HG03066 (cell line): ENCODE data around the gene USF2.
"Not testable (repeated sequence)": the region's sequence is repeated elsewhere in the genome, so short reads cannot be mapped to it uniquely, and the experiment has no call there.

ENCODE experiments used
- ATAC-seq: cut with Tn5 transposase; IDR thresholded peaks from one replicate; pipeline ENCODE4 v1.9.1; 2021; ENCODE audit warnings: low read depth; ENCODE audit not compliant: unreplicated experiment

Gene USF2, protein sequence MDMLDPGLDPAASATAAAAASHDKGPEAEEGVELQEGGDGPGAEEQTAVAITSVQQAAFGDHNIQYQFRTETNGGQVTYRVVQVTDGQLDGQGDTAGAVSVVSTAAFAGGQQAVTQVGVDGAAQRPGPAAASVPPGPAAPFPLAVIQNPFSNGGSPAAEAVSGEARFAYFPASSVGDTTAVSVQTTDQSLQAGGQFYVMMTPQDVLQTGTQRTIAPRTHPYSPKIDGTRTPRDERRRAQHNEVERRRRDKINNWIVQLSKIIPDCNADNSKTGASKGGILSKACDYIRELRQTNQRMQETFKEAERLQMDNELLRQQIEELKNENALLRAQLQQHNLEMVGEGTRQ

DNA sequence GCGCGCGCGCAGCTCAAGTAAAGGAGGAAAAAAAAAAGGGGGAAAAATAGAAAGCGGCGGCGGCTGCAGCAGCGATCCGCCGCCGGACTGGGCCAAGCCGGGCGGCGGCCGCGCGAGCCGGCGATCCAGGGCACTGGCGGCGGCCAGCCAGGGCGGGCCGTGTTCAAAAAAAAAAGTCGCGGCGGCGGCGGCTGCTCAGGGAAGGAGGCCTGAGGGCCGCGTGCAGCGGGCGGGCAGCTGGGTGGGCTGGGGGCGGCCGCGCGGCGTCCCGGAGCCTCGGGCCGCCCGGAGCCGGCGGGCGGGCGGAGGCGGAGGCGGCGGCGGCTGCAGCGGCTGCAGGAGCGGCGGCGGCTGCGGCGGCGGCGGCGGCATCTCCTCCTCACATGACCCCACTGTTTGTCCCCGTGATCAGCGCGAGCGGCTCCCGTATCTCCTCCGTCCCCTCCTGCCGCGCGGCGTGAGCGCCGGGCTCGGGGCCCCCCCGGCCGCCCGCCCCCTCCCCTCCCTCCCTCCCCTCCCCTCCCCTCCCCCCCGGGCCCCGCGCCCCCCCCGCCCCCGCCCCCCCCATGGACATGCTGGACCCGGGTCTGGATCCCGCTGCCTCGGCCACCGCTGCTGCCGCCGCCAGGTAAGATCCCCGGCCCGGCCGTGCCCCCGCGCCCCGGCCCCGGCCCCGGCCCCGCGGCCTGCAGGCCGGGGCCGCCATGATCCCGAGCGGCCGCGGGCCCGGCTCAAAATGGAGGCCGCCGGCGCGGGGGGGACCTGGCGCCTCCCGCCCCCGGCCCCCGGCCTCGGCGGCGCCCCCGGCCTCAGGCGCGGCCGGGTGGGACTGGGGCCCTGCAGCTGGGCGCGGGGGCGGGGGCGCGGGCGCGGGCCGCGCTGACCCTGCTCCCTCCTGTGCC, at the start of gene USF2:
TSS of gene USF2 (plus strand) at position 427 of the 902 bp plus-strand sequence. CDS start at position 567, 140 bp downstream.
- ATAC-seq: no peak

DNA sequence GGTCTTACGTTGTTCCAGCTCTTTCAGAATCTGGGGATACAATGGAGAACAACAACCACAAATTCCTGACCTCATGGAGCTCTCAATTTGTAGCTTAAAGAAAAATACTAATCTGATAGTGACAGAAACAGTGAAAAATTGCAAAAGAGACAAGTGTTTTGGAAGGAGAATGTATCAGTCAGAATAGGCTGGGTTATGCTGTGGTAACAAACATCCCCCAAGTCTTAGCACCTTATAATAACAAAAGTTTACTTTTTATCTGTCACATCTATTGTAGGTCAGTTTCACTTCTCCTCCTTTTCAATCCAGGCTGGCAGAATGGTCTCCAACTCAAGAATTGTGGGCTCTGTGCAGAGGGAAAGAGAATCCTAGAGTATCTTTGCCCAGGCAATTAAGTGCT, 49.8 kb upstream of the USF2 start:
- no peak for ATAC-seq

DNA sequence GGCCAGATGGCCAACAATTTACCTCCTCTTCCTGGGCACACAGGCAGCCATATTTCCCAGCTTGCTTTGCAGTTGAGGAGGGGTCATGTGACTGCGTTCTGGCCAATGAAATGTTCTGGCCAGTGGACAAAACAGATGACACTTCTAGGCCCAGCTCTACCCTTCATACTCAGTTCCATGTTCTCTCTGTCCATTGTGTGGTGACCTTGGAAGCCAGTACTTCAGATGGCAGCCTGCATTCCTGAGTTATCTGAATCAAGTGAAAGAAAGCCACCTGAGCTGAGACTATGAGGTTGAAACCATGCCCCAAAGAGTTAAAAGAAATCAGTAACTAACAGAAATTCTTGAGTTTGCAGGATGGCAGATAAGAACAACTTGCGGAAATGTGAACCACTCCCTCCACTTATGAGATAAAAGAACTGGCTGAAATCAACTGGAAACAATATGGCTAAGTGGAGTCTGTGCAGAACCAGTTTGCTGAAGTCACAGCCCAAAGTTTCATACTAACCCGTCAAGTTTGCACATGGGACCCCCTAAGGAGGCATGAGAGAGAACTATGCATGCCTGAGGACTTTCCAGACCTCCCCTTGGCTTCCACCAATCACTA, 48.3 kb upstream of the USF2 start:
- ATAC-seq: no peak

DNA sequence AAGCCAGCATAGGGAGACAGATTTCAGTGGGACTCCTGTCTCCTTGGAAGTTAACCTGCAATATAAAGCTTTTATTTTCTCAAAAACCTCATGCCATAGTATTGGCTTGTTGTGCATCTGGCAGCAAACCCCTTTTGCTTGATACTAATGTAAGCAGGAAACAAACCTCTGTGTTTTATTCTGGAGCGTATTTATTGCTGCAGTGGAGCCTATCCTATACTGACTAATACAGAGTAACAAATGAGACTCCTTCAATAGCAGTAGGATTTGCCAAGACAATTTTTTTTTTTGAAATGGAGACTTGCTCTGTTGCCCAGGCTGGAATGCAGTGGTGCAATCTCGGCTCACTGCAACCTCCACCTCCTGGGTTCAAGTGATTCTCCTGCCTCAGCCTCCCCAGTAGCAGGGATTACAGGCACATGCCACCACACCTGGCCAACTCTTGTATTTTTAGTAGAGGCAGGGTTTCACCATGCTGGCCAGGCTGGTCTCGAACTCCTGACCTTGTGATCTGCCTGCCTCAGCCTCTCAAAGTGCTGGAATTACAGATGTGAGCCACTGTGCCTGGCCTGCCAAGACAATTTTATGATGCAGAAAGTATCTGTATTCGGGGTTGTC, 47.7 kb upstream of the USF2 start:
- not testable (repeated sequence) for ATAC-seq

DNA sequence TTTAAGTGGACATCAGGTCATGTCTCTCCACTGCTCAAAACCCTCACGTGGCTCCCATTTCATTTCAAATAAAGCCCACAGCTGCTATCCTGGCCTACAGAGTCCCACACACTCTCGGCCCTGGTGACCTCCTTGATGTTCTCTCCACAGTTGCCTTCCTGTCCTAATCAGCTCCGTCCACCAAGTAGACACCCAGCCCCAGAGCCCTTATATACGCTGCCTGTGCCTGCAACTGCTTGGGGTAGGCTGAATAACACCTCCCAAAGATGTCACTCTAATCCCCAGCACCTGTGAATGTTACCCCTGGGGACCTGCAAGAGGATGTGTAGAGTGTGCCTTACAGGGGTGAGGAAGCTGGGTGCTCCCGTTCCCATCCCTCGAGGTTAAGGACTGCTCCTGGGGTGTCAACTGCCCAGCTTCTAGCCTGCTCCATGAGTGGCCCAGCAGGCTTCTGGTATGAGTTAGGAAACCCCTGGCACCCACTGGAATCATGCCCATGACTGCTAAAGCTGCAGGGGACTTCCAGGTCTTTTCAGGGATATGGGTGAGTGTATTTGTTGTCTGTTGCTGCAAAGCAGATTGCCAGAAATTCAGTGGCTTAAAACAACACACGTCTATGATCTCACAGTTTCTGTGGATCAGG, 46.3 kb upstream of the USF2 start:
- no peak for ATAC-seq

DNA sequence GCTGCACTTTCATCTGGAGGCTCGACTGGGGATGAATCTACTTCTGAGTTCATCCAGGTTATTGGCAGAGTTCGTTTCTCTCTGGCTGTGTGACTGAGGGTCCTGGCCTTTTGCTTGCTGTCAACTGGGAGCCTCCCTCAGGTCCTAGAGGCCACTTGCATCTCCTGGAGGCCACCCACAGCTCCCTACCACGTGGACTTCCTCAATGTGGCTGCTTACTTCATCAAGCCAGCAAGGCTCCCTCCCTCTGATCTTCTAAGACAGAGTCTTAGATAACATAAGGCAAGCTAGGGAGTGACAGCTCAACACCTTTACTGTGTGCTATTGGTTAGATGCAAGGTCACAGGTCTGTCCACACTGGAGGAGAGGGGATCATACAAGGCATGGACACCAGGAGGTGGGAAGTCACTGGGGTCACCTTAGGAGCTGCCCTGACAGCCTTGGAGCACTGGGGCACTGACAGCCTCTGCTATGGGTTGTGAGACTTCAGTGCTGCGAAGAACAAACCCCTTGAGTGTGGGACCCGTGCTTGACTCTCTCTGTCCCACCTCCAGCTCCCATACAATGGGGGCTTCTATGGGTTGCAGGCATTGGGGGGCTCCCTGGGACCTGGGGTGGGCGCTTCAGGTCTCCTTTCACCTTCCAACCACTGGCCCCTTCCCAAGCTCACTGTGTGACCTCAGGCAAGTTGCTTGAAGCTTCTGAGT, 45.5 kb upstream of the USF2 start:
- no peak for ATAC-seq

DNA sequence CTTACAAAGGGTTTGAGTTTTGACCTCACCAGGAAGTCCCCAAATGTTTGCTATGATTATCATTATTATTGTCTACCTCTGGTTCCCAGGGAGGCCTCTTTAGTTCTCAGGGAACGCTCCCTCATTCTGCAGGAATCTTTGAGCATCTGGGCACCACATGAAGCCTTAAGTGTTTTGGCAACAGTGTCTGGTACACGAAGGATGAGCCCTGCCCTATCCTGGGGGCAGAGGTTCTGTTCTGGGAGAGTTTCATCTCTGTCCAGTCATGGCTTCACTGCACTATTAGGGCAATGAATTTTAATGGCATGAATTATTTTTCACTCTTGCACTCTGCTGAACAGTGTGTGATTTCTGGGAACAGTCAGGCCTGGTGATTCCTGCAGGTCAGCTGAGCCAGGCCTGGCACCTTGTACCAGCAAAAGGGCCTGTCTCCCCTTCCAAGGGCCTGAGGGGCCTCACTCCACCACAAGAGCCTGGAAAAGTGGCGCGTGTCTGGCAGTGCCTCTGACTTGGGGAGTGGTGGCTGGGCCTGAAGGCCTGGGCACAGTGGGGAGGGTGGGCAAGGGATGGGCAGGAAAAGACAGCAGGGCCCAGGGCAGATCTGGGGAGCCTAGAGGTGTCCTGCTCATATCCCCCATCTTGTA, 44.8 kb upstream of the USF2 start:
- ATAC-seq: no peak

DNA sequence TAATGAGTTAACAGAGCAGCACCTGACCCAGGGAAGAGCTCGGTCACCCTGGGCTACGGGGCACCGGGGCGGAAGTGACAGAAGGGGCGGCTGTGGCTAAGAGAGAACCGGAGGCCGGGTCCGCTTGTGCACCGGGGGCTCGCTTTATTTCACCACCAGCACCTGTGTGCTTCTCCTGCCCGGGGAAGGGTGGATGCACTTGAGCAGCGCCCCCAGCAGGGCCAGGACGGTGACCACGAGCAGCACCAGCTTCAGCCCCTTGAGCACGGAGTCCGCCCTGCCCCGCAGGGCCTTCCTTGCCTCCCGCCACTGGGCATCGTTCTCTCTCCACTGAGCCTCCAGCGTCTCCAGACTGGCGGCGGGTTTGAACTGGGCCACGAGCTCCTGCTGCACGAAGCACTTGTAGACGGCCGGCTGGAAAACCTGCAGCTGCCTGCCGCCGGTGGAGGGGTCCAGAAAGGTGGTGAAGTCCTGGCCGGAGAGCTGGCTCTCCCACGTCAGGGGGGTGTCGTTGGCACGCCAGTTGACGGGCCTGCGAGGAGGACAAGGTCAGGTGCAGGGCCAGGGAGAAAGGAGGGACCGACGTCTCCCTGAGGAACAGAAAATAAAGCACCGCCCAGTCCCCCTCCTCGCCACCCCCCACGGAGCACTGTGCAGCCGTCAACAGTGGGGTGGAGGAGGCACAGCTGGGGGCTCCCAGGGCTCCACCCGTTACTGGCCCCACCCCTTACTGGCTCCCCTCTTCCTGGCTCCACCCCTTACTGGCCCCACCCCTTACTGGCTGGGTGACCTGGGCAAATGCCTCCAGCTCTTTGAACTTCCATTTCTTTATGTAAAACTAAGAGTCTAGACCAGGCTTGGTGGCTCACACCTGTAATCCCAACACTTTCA, 43.8 kb upstream of the USF2 start:
- no peak for ATAC-seq

DNA sequence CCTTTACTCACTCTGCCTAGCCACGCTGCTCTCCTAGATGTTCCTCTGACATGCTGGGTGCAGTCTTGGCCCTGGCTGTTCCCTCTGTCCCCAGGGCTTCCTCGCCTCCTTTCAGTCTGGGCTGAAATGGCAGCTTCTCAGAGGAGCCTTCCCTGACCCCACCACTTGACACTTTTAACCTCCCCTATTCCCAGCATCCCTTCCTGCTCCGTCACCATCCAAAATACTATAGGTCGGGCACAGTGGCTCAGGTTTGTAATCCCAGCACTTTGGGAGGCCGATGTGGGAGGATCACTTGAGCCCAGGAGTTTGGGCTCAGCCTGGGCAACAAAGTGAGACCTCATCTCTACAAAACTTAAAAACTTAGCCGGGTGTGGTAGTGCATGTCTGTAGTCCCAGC, 42.8 kb upstream of the USF2 start:
- ATAC-seq: no peak

DNA sequence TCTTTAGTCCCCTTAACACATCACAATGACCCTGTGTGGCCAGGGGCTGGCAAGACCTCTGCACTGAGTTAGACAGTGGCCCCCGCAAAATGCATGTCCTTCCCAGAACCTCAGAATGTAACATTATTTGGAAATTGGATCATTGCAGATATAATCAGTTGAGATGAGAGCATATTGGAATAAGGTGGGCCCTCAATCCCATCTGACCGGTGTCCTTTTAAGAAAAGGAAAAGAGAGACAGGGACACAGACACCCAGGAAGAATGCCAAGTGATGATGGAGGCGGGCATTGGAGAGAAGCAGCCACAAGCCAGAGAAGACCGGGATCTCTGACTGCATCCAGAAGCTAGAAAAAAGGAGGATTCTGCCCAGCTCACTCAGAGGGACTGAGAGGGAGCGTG, 42.0 kb upstream of the USF2 start:
- no peak for ATAC-seq

DNA sequence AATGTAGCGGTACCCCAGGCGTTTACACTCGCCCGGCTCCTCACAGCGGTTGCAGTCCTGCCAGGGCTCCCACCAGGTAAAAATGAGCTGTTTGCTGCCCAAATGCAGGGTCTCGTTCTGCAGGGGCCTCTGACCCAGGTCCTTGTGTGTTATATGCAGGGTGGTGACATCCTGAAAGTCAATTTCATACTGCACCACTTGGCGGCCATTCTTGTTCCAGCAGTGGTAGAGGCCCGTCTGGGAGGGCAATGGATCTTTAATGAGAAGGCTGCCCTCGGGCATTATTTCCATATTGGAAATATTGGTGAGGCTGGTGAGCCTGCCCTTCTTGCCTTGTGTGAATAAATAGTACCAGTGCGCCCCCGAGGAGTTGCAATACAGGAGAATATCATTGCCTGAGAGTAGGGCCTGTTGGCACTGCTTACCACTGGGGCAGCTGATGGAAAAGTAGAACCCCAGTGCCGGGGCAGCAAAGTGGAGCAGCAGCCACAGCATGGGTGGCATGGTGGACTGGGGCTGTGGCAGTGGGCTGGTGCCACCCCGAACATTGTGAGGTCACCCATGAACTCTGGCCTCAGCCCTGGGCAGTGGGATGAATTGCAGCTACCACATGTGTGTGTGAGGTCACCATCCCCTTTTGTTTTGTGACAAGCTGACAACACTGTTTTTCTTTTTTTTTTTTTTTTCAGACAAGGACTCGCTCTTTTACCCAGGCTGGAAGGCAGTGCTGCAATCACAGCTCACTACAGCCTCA, 40.4 kb upstream of the USF2 start, which contains the start of gene FAM187B:
TSS of gene FAM187B (minus strand) at position 563 of the 754 bp plus-strand sequence. CDS start at position 504, 59 bp downstream.
- no peak for ATAC-seq

DNA sequence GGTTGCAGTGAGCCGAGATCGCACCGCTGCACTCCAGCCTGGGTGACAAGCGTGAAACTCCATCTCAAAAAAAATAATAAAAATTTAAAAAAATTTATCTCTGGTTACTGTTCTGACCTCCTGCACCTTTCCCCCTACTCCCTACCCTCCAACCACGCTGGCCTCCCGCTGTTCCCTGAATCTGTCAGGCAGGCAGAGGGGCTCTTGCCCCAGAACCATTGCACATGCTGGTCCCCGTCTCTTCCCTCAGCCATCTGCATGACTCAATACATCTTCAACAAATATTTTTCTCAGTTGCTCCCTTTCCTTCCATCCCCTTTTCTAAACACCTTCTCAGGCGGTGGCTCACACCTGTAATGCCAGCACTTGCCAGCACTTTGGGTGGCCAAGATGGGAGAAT, 39.2 kb upstream of the USF2 start:
- ATAC-seq: no peak

DNA sequence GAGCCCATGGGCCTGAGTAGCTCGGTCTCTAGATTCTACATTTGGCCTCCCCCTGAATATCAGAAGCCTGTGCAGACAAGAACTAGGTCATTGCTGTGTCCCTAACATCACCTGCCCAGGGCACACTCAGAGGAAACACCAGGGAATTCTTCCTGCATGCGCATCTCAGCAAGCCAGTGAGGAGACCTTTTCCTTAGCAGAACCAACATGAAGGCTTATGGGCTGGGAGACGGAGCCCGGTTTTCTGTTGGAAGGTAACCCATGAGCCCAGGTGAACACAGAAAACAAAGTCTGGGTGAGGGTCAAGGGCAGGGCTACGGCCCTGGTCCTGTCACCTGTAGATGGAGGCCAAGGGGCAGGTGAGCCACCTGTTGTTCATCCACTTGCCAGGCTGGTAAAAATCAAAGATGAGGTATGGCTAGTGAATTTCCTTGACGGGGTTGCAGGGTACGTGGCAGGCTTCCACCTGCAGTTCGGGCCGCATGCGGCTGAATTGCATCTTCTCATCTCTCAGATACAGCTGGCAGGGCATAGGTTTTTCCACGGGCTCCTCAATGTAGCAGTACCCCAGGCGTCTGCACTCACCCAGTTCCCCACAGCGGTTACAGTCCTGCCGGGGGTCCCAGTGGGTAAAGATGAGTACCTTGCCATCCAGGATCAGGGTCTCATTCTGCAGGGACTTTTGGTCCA, 36.7 kb upstream of the USF2 start:
- ATAC-seq: no peak

DNA sequence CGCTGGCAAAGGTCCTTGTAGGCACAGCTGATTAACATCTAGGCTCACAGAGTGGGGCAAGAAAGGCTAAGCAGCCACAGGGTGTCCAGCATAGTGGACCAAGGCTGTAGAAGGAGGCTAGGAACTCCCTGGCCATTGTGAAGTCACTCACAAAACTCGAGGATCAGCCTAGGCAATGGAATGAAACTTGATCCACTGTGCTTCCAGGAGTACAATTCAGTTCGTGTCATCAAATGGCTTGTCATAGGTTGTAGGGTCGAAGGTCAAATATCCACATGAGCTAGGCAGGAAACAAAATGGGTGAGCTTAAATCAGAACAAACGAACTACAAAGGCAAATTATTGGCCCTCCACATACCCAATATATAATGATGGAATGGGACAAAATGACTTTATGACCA, 35.9 kb upstream of the USF2 start:
- ATAC-seq: no peak

DNA sequence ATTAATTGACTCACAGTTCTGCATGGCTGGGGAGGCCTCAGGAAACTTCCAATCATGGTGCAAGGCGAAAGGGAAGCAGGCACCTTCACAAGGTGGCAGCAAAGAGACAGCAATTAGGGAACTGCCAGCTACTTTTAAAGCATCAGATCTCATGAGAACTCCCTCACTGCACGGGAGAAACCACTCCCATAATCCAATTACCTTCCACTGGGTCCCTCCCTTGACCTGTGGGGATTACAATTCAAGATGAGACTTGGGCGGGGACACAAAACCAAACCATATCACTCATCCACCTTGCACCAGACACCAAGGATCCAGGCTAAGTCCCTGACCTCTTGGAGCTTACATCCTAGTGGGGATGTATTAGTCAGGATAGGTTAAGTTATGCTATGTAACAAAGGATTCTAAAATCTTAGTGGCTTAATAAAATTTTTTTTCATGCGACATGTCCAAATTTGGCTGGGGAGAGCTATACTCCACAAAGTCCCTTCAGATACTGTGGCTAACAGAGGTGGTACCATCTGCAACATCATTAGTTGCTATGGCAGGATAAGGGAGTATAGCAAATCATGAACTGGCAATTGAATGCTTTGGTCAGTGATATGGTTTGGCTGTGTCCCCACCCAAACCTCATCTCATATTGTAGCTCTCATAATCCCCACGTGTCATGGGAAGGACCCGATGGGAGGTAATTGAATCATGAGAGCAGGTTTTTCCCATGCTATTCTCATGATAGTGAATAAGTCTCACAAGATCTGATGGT, 31.9 kb upstream of the USF2 start:
- ATAC-seq: no peak

DNA sequence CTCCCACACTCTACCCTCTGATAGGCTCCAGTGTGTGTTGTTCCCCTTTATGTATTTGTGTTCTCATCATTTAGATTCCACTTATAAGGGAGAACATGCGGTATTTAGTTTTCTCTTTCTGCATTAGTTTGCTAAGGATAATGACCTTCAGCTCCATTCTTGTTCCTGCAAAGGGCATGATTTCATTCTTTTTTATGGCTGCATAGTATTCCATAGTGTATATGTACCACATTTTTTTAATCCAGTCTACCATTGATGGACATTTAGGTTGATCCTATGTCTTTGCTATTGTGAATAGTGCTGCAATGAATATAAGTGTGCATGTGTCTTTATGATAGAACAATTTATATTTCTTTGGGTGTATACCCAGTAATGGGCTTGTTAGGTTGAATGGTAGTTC, 29.2 kb upstream of the USF2 start:
- ATAC-seq: not testable (repeated sequence)
